Gastroesophageal sphincter (tissue), 4 donors: ENCODE results near the gene FBXO30. TPM values are rescaled to one million over a fixed set of nuclear protein-coding genes. Genes with fewer than 3 reads are reported as not detected.

Experiments
- ATAC-seq: fragments of 150-250 bp; one replicate; pipeline ENCODE4 v1.9.1; 2016; ENCODE audit warnings: mild to moderate bottlenecking, moderate library complexity
- H3K27ac ChIP-seq, 4 donors: fragments of 200-600 bp; sonication (generic) in 3 of 4; 1 replicate in 3 of 4; 2 replicates in 1 of 4; pipeline ENCODE4 v1.5.1; 2016 to 2019
- H3K27me3 ChIP-seq: fragments of 200-600 bp; sonication (generic); one replicate; pipeline ENCODE4 v1.5.1; 2019
- H3K36me3 ChIP-seq, 2 donors: fragments of 200-600 bp; sonication (generic); one replicate each; pipeline ENCODE4 v1.5.1; 2019; ENCODE audit warnings: control low read depth in 1 of 2
- H3K4me1 ChIP-seq, 3 donors: fragments of 200-600 bp; sonication (generic); 1 replicate in 2 of 3; 2 replicates in 1 of 3; pipeline ENCODE4 v1.5.1; 2016 to 2019; ENCODE audit warnings: control low read depth in 2 of 3
- H3K4me3 ChIP-seq, 2 donors: fragments of 200-600 bp; sonication (generic); one replicate each; pipeline ENCODE4 v1.5.1; 2019; ENCODE audit warnings: mild to moderate bottlenecking in 1 of 2, moderate library complexity in 1 of 2
- H3K9me3 ChIP-seq, 3 donors: fragments of 200-600 bp; sonication (generic); one replicate each; pipeline ENCODE4 v1.5.1; 2017 to 2019; ENCODE audit warnings: control low read depth in 2 of 3
- EP300 ChIP-seq: sonication (generic); formaldehyde crosslinking; IDR thresholded peaks from one replicate; pipeline ENCODE4 v1.6.1; 2017; ENCODE audit warnings: antibody characterized with exemption, mild to moderate bottlenecking
- POLR2A ChIP-seq, 2 donors: fragments of 450-650 bp; IDR thresholded peaks; one replicate each; pipeline ENCODE4 v1.6.1; 2017; ENCODE audit warnings: antibody characterized with exemption in 2 of 2, mild to moderate bottlenecking in 2 of 2, moderate library complexity in 1 of 2
- POLR2AphosphoS5 ChIP-seq: sonication (generic); formaldehyde crosslinking; IDR thresholded peaks from one replicate; pipeline ENCODE4 v1.6.1; 2017; ENCODE audit warnings: antibody characterized with exemption
- WGBS, 2 donors: methylation state at CpG; one replicate each; pipeline ENCODE4 v1.1.5; 2018; ENCODE audit warnings: low coverage in 1 of 2; 5-methylcytosine and 5-hydroxymethylcytosine counted together
- total RNA-seq, 4 donors: library from RNA; depleted of rRNA; stranded (reverse); fragments of >200 nt; gene quantifications; one replicate each; pipeline ENCODE4 v1.1.0, GENCODE V29; 2016
- TF ChIP-seq, protein P1 (sequence below), 4 experiments: fragments of 200-600 bp in 2 of 4; fragments of 450-650 bp in 2 of 4; sonication (generic) in 1 of 4; IDR thresholded peaks; one replicate each; pipeline ENCODE4 v1.5.1; 2017 to 2019; ENCODE audit warnings: antibody characterized with exemption in 4 of 4, mild to moderate bottlenecking in 2 of 4, moderate library complexity in 2 of 4

Gene FBXO30
- total RNA-seq, 4 donors from 2014 or later = 47.7 to 102 (median 63.1) TPM

GRCh38 chr6:145836170-145836569 lies 21.6 kb upstream of the FBXO30 start:
- H3K27me3 ChIP-seq = no peaks in the 10 kb centered on the region
- H3K36me3 ChIP-seq = no peaks in the 10 kb centered on the region
- TF ChIP-seq, protein P1, sequence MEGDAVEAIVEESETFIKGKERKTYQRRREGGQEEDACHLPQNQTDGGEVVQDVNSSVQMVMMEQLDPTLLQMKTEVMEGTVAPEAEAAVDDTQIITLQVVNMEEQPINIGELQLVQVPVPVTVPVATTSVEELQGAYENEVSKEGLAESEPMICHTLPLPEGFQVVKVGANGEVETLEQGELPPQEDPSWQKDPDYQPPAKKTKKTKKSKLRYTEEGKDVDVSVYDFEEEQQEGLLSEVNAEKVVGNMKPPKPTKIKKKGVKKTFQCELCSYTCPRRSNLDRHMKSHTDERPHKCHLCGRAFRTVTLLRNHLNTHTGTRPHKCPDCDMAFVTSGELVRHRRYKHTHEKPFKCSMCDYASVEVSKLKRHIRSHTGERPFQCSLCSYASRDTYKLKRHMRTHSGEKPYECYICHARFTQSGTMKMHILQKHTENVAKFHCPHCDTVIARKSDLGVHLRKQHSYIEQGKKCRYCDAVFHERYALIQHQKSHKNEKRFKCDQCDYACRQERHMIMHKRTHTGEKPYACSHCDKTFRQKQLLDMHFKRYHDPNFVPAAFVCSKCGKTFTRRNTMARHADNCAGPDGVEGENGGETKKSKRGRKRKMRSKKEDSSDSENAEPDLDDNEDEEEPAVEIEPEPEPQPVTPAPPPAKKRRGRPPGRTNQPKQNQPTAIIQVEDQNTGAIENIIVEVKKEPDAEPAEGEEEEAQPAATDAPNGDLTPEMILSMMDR (IDR thresholded peaks at IDR 0.05) = no peak
- TF ChIP-seq POLR2AphosphoS5 = no peak
- TF ChIP-seq EP300 = no peak
- no peak for TF ChIP-seq POLR2A (IDR thresholded peaks at IDR 0.05)
- WGBS, 2 donors = 62 to 77% methylated on average over 1 to 2 of the region's 2 CpGs
- no peaks in the 10 kb centered on the region for H3K9me3 ChIP-seq
- no peak overlapping the region for H3K4me3 ChIP-seq
- no peak for ATAC-seq
- H3K4me1 ChIP-seq = peaks cover 0 to 22% (median 3%) of the 10 kb centered on the region in 3 donors
- no peak overlapping the region for H3K27ac ChIP-seq

GRCh38 chr6:145830612-145831011 lies 16.0 kb upstream of the FBXO30 start:
- H3K9me3 ChIP-seq = no peaks in the 10 kb centered on the region
- no peak for ATAC-seq
- H3K27me3 ChIP-seq = no peaks in the 10 kb centered on the region
- TF ChIP-seq POLR2AphosphoS5 (no peak), POLR2A (IDR thresholded peaks at IDR 0.05) (no peak)
- TF ChIP-seq, protein P1 (IDR thresholded peaks at IDR 0.05) = no peak
- H3K27ac ChIP-seq = no peak overlapping the region
- peaks cover 0 to 26% (median 0%) of the 10 kb centered on the region in 3 donors for H3K4me1 ChIP-seq
- no peaks in the 10 kb centered on the region for H3K36me3 ChIP-seq
- no peak overlapping the region for H3K4me3 ChIP-seq

DNA sequence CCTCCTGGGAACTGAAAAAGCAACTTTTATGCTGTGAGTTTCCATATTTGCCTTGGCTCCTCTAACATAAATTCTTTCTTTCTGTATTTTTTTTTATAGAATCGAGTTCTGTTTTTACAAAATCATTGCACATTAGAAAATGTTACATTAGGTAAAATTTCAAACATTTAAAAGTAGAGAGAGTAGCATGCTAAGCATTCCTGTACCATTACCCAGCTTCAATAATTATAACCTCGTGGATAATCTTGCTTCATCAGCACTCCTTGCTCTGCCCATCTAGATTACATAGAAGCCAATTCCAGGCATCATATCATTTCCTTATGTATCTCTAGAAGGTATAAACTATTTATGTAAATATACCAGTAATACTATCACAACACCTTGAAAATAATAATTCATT lies 15.4 kb upstream of the FBXO30 start:
- H3K4me1 ChIP-seq = peaks cover 0 to 26% (median 0%) of the 10 kb centered on the region in 3 donors
- no peaks in the 10 kb centered on the region for H3K27me3 ChIP-seq
- H3K4me3 ChIP-seq = no peak overlapping the region
- no peak for TF ChIP-seq EP300
- TF ChIP-seq POLR2A (IDR thresholded peaks at IDR 0.05) = no peak
- TF ChIP-seq, protein P1 (IDR thresholded peaks at IDR 0.05) = no peak
- no peak for TF ChIP-seq POLR2AphosphoS5
- H3K27ac ChIP-seq = no peak overlapping the region
- no peaks in the 10 kb centered on the region for H3K9me3 ChIP-seq
- ATAC-seq = no peak
- H3K36me3 ChIP-seq = no peaks in the 10 kb centered on the region
- WGBS, 2 donors = 52 to 70% methylated on average over 2 of the region's 2 CpGs

DNA sequence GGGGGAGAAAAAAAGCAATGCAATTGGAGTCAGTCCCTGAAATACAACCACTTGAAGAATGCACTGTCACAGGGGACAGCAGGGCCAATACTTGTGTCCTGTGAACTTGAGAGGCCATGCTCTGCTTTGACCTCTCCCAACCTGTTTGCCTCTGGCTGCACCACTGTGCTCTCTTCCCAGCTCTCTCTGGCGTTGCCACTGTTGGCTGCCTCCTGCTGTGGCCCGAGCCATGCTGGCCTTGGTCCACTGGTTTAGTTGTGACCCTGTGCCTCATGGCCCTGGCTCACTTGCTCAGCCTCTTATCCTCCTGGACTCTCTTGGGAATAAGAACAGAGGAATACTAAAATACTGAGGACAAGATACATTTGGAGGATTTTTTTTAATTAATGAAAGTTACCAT lies 14.5 kb upstream of the FBXO30 start:
- no peak overlapping the region for H3K27ac ChIP-seq
- H3K4me3 ChIP-seq = no peak overlapping the region
- no peaks in the 10 kb centered on the region for H3K9me3 ChIP-seq
- no peaks in the 10 kb centered on the region for H3K27me3 ChIP-seq
- H3K4me1 ChIP-seq = peaks cover 0 to 26% (median 0%) of the 10 kb centered on the region in 3 donors
- no peak for ATAC-seq
- TF ChIP-seq POLR2A (IDR thresholded peaks at IDR 0.05) (no peak), EP300 (no peak), POLR2AphosphoS5 (no peak)
- TF ChIP-seq, protein P1 (IDR thresholded peaks at IDR 0.05) = no peak
- WGBS, 2 donors = 75% methylated on average over 2 of the region's 2 CpGs; no CpG with 5 or more reads in 1 of the 2 donors
- H3K36me3 ChIP-seq = no peaks in the 10 kb centered on the region

GRCh38 chr6:145824344-145824743 lies 9.7 kb upstream of the FBXO30 start:
- TF ChIP-seq, protein P1 (IDR thresholded peaks at IDR 0.05) = no peak
- TF ChIP-seq EP300 (no peak), POLR2AphosphoS5 (no peak)
- no peak overlapping the region for H3K27ac ChIP-seq
- 100% methylated on average over 1 of the region's 3 CpGs for WGBS, 2 donors
- no peaks in the 10 kb centered on the region for H3K36me3 ChIP-seq
- H3K27me3 ChIP-seq = no peaks in the 10 kb centered on the region
- peaks cover 0 to 9% (median 0%) of the 10 kb centered on the region in 3 donors for H3K4me1 ChIP-seq
- ATAC-seq = no peak
- no peak overlapping the region for H3K4me3 ChIP-seq
- H3K9me3 ChIP-seq = no peaks in the 10 kb centered on the region
